ENCODE results near the gene UFD1.
A peak's percentile ranks its signal among the peaks of the same experiment; 100 is the strongest.
"Not testable (repeated sequence)": the region's sequence is repeated elsewhere in the genome, so short reads cannot be mapped to it uniquely, and the experiment has no call there.

Gene UFD1

GRCh38 chr22:19447330-19448075 is 31.5 kb downstream of the UFD1 start, which contains the start of gene C22orf39:
Gene C22orf39, minus strand, starts transcription at chr22:19447711. Its CDS starts 23 bp downstream, at chr22:19447688.
- peak; percentile 95 for DNase-seq

- DNase-seq = no peak
Observed at GRCh38 chr22:19446603-19447329, 32.2 kb downstream of the UFD1 start.

GRCh38 chr22:19445279-19445982 is 33.6 kb downstream of the UFD1 start:
- DNase-seq = not testable (repeated sequence)

- no peak for DNase-seq
Observed at GRCh38 chr22:19443544-19444211, 35.3 kb downstream of the UFD1 start.

- DNase-seq = no peak
Observed at GRCh38 chr22:19442166-19442565, 36.8 kb downstream of the UFD1 start.

- DNase-seq = no peak
Observed at GRCh38 chr22:19440411-19441195, 38.4 kb downstream of the UFD1 start.

- DNase-seq = no peak
Observed at GRCh38 chr22:19438298-19438697, 40.7 kb downstream of the UFD1 start.

- DNase-seq = not testable (repeated sequence)
Observed at GRCh38 chr22:19436444-19437161, 42.4 kb downstream of the UFD1 start.

- DNase-seq = no peak
Observed at GRCh38 chr22:19434829-19435580, 44.0 kb downstream of the UFD1 start.

- DNase-seq = no peak
Observed at GRCh38 chr22:19434401-19434800, 44.6 kb downstream of the UFD1 start.

GRCh38 chr22:19432133-19432851 is 46.7 kb downstream of the UFD1 start, which contains the start of gene MRPL40:
Gene MRPL40, plus strand, starts transcription at chr22:19432545. Its CDS starts 10 bp downstream, at chr22:19432555.
- peak; percentile 76 for DNase-seq

- peak; percentile 62 for DNase-seq
Observed at GRCh38 chr22:19431649-19432132, 47.3 kb downstream of the UFD1 start, which contains the start of gene HIRA. Gene HIRA, minus strand, starts transcription at chr22:19431733. Its CDS starts 257 bp downstream, at chr22:19431476.

GRCh38 chr22:19430890-19431541 is 48.0 kb downstream of the UFD1 start:
- no peak for DNase-seq

GRCh38 chr22:19429950-19430889 is 48.8 kb downstream of the UFD1 start:
- DNase-seq = no peak

GRCh38 chr22:19424186-19424500 is 54.9 kb downstream of the UFD1 start:
- DNase-seq = no peak

- DNase-seq = no peak
Observed at GRCh38 chr22:19422440-19423301, 56.3 kb downstream of the UFD1 start.

- no peak for DNase-seq
Observed at GRCh38 chr22:19420321-19420720, 58.7 kb downstream of the UFD1 start.

Data from kidney glomerular epithelial cell (primary cell).